Lower leg skin (tissue), 4 donors: Measurements from ENCODE around the gene MRPL21. TPM values are rescaled to one million over a fixed set of nuclear protein-coding genes. Genes with fewer than 3 reads are reported as not detected.

Source experiments
- DNase-seq, 2 donors: peaks; one replicate each; pipeline ENCODE4 v3.0.0-alpha.2; 2019; ENCODE audit warnings: low spot score in 2 of 2
- H3K4me3 ChIP-seq: fragments of 200-600 bp; sonication (generic); 2 replicates; pipeline ENCODE4 v1.5.1; 2017; ENCODE audit warnings: mild to moderate bottlenecking, low read depth; ENCODE audit not compliant: poor library complexity, severe bottlenecking
- CTCF ChIP-seq, 3 donors: fragments of 450-650 bp; IDR thresholded peaks; one replicate each; pipeline ENCODE4 v1.5.1; 2016; ENCODE audit warnings: antibody characterized with exemption in 3 of 3, mild to moderate bottlenecking in 3 of 3, moderate library complexity in 2 of 3
- POLR2A ChIP-seq, 2 donors: fragments of 450-650 bp; IDR thresholded peaks; one replicate each; pipeline ENCODE4 v1.6.1; 2016 to 2017; ENCODE audit warnings: antibody characterized with exemption in 2 of 2, mild to moderate bottlenecking in 1 of 2, moderate library complexity in 1 of 2
- WGBS, 2 donors: methylation state at CpG; one replicate each; pipeline ENCODE4 v1.1.5; 2018; 5-methylcytosine and 5-hydroxymethylcytosine counted together
- intact Hi-C: fragments of 100-400 bp; cut with DNase I; formaldehyde crosslinking; loops from one replicate; pipeline ENCODE4 v1.15.0; 2023; ENCODE audit warnings: low total_unique reads
- total RNA-seq, 4 donors: library from RNA; depleted of rRNA; stranded (reverse); fragments of >200 nt; gene quantifications; one replicate each; pipeline ENCODE4 v1.1.0, GENCODE V29; 2016

MRPL21 gene
- total RNA-seq, 4 donors from 2014 or later: 34.0 to 54.5 (median 41.8) TPM

- intact Hi-C loops: no loop called here
- no peak overlapping the region for H3K4me3 ChIP-seq
- WGBS, 2 donors: 88 to 93% methylated on average over 7 to 9 of the region's 9 CpGs
These were observed 2.7 kb downstream of the MRPL21 start for GRCh38 chr11:68900835-68901381.

GRCh38 chr11:68897441-68897840 lies 6.2 kb downstream of the MRPL21 start:
- DNase-seq: no peak
- WGBS, 2 donors: 92 to 94% methylated on average over 9 of the region's 9 CpGs
- intact Hi-C loops: no loop called here
- no peak overlapping the region for H3K4me3 ChIP-seq
- TF ChIP-seq POLR2A (IDR thresholded peaks at IDR 0.05): no peak
- TF ChIP-seq CTCF (IDR thresholded peaks at IDR 0.05): no peak

More at GRCh38 chr11:68900835-68901381, 2.7 kb downstream of the MRPL21 start:
- TF ChIP-seq CTCF (IDR thresholded peaks at IDR 0.05) (no peak), POLR2A (IDR thresholded peaks at IDR 0.05) (no peak)
- no peak for DNase-seq

DNA sequence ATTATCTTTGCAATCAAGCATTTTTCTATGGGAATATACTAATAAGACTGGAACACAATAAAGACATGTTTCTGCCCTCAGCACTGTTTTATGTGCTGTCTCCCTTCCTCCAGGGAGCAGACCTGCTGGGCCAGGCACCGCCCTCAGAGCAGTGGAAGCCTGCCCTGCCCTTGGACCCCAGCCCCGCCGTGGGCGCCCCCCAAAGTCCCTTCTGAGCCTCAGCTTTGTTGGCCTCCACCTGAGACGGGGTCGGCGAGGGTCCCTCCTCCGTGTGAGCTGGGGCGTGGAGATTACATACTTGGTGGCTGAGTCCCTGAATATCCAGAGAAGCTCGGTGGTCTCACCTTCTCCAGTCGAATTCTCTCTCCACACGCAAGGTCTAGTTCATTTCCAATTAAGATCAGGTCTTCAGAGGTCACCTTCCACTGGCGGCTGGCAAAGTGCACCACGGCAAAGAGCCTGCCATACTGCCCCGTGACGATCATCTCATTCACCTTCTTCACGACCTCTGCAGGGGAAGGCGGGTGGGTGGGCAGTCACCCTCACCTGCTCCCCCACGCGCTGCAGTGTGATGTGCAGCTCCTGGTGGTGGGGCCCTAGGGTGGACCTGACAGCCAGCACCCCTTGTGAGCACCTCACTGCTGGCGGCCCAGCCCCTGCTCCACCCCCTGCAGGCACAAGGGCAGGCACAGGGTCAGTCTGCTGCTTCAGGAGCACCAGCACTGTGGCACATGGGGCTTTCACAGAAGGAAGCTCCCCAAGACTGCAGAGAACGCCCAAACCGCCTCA lies 7.3 kb downstream of the MRPL21 start:
- no peak for DNase-seq
- no peak for TF ChIP-seq CTCF (IDR thresholded peaks at IDR 0.05)
- no peak for TF ChIP-seq POLR2A (IDR thresholded peaks at IDR 0.05)
- WGBS, 2 donors: 93 to 98% methylated on average over 23 of the region's 23 CpGs
- H3K4me3 ChIP-seq: no peak overlapping the region
- intact Hi-C loops: no loop called here

GRCh38 chr11:68893282-68893681 lies 10.3 kb downstream of the MRPL21 start:
- intact Hi-C loops: no loop called here
- DNase-seq: no peak
- WGBS, 2 donors: 85% methylated on average over 5 of the region's 5 CpGs
- no peak overlapping the region for H3K4me3 ChIP-seq
- TF ChIP-seq POLR2A (IDR thresholded peaks at IDR 0.05) (no peak), CTCF (IDR thresholded peaks at IDR 0.05) (no peak)

DNA sequence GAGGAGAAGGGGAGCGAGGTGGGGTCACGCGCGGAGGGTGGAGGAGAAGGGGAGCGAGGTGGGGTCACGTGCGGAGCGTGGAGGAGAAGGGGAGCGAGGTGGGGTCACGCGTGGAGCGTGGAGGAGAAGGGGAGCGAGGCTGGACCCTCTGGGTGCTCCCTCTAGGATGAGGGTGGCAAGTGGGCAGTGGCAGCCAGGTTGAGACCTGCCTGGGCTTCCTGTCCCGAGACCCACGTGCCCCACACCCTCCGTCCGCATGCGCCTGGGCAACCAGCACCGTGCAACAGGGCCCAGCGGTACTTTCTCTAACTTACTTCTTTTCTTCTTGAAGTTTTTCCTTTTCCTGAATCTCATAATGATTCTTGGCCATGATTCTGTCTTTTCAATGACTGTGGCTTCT lies 11.1 kb downstream of the MRPL21 start:
- DNase-seq: no peak
- WGBS, 2 donors: 93% methylated on average over 18 to 20 of the region's 20 CpGs
- intact Hi-C loops: no loop called here
- TF ChIP-seq CTCF (IDR thresholded peaks at IDR 0.05) (no peak), POLR2A (IDR thresholded peaks at IDR 0.05) (no peak)
- no peak overlapping the region for H3K4me3 ChIP-seq
